H1 (cell line): ENCODE data around the gene STX11. TPM values are rescaled to one million over a fixed set of nuclear protein-coding genes. Genes with fewer than 3 reads are reported as not detected.

Source experiments
- CHD7 ChIP-seq: fragments of 300-600 bp; sonication (generic); IDR thresholded peaks from 2 replicates; pipeline ENCODE4 v1.7.1; 2012; ENCODE audit warnings: low read length, moderate library complexity, mild to moderate bottlenecking, inconsistent platforms; ENCODE audit not compliant: insufficient replicate concordance
- CREB1 ChIP-seq: IDR thresholded peaks from 2 replicates; pipeline ENCODE4 v1.6.1; 2012; ENCODE audit warnings: inconsistent platforms
- RXRA ChIP-seq: IDR thresholded peaks from 2 replicates; pipeline ENCODE4 v1.6.1; 2011; ENCODE audit warnings: low read depth, mild to moderate bottlenecking, low read length, moderate library complexity; ENCODE audit not compliant: insufficient read depth
- SAP30 ChIP-seq: fragments of 300-600 bp; sonication (generic); IDR thresholded peaks from 2 replicates; pipeline ENCODE4 v1.7.1; 2012; ENCODE audit warnings: low read length, moderate library complexity, mild to moderate bottlenecking, inconsistent platforms; ENCODE audit not compliant: insufficient read depth, insufficient replicate concordance
- polyA plus RNA-seq, 7 experiments: library from polyadenylated mRNA; depleted of rRNA in 3 of 7; stranded (reverse) in 5 of 7; unstranded in 2 of 7; fragments of >200 nt in 5 of 7; fragments of 200-250 nt in 2 of 7; gene quantifications; 1 replicate in 5 of 7; 2 replicates in 1 of 7; 4 replicates in 1 of 7; pipeline versions ENCODE4 v1.2.1 to v1.2.3, GENCODE V29; 2011 to 2013; ENCODE audit warnings: missing spikeins in 2 of 7, mixed read lengths in 2 of 7
- total RNA-seq: library from RNA; stranded (reverse); fragmentation: NEBNext Ultra II Directional; extraction: Animal tissue kit (Norgen Biotek cat#: 25700); gene quantifications from 2 replicates; pipeline ENCODE4 v1.2.1, GENCODE V29; 2021

Gene STX11
- total and polyA plus RNA-seq, 2 of the 8 experiments (the other 6 are each of a cell fraction or from before 2014, with no cell fraction given): 0.15 to 0.34 TPM

- TF ChIP-seq CHD7: peak; percentile 47
- TF ChIP-seq CREB1: no peak
- no peak for TF ChIP-seq SAP30
- TF ChIP-seq RXRA: no peak
These were observed 45.3 kb upstream of the STX11 start (continued) for GRCh38 chr6:144104898-144105487.
